ENCODE results near the gene CYP2C19.
"Not testable (repeated sequence)": the region's sequence is repeated elsewhere in the genome, so short reads cannot be mapped to it uniquely, and the experiment has no call there.

Gene CYP2C19

GRCh38 chr10:94889123-94889522 lies 126.6 kb downstream of the CYP2C19 start:
- no peak for DNase-seq

GRCh38 chr10:94890264-94891022 lies 128.0 kb downstream of the CYP2C19 start:
- no peak for DNase-seq

GRCh38 chr10:94898414-94898813 lies 135.9 kb downstream of the CYP2C19 start:
- DNase-seq = not testable (repeated sequence)

- no peak for DNase-seq
Measured at GRCh38 chr10:94902080-94902479, 139.6 kb downstream of the CYP2C19 start.

GRCh38 chr10:94902570-94902969 lies 140.1 kb downstream of the CYP2C19 start:
- DNase-seq = no peak
